ENCODE results near the gene NCOA5. TPM values are rescaled to one million over a fixed set of nuclear protein-coding genes. Genes with fewer than 3 reads are reported as not detected.

Gene NCOA5
- total and polyA plus RNA-seq, 7 donors, result 8.8 to 17.3 (median 11.4) TPM

DNA sequence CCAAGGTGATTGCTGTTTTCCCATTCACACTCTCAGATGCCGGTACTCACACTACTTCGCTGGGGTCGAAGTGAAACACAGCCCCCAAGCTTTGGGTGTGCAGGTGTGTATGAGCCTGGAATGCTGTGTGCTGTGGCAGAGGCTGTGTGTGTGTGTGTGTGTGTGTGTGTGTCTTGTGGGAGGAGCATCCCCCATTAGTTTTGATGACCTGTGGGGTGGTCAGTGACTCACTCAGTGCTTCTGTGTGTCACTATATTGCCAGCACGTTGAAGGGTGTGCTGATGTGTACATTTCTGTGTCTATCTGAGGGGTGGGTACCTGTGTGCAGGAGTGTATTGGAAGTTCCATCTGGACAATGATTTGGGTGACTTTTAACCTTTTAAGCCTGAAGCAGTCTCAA lies 65.8 kb downstream of the NCOA5 start:
- no peaks in the 10 kb centered on the region for H3K36me3 ChIP-seq (ENCODE audit: insufficient read depth in 1 of 2, low read depth in 1 of 2)
- intact Hi-C loops (cut with DNase I), result loop anchor here (2.0 to 10.0 kb wide), 5 partner anchors 63 to 323 kb away; partner anchors contain the start of gene NCOA5 (in 1 of the 2)
- ATAC-seq (no peak), DNase-seq (no peak)
- H3K27me3 ChIP-seq (ENCODE audit: insufficient read depth in 3 of 3, low read length in 2 of 3), result peaks cover 0 to 87% (median 34%) of the 10 kb centered on the region in 3 donors
- H3K4me1 ChIP-seq, result no peaks in the 10 kb centered on the region
- WGBS, 3 donors, result 60 to 70% (median 63%) methylated on average over 4 of the region's 4 CpGs
- H3K27ac ChIP-seq, result no peak overlapping the region
- H3K4me3 ChIP-seq, result no peak overlapping the region
- no peaks in the 10 kb centered on the region for H3K9me3 ChIP-seq
- TF ChIP-seq, protein P1, sequence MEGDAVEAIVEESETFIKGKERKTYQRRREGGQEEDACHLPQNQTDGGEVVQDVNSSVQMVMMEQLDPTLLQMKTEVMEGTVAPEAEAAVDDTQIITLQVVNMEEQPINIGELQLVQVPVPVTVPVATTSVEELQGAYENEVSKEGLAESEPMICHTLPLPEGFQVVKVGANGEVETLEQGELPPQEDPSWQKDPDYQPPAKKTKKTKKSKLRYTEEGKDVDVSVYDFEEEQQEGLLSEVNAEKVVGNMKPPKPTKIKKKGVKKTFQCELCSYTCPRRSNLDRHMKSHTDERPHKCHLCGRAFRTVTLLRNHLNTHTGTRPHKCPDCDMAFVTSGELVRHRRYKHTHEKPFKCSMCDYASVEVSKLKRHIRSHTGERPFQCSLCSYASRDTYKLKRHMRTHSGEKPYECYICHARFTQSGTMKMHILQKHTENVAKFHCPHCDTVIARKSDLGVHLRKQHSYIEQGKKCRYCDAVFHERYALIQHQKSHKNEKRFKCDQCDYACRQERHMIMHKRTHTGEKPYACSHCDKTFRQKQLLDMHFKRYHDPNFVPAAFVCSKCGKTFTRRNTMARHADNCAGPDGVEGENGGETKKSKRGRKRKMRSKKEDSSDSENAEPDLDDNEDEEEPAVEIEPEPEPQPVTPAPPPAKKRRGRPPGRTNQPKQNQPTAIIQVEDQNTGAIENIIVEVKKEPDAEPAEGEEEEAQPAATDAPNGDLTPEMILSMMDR (IDR thresholded peaks at IDR 0.05), result no peak

DNA sequence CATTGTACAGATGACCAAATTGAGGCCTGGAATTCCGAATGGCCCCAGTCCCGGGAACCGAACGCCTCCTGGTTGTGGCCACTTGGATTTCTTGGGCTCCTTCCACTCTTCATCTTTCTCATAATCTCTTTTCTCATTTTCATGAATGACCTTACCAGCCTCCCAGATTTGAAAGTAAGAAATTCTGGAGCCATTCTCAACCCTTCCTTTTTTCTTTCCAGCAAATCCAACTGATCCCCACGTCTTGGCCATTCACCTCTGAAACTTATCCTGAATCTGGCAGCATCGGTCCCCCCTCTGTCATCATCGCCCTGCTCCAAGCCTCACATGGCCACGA lies 66.6 kb downstream of the NCOA5 start:
- Histone ChIP-seq H3K9me3 (no peaks in the 10 kb centered on the region), H3K27ac (no peak overlapping the region), H3K27me3 (ENCODE audit: insufficient read depth in 3 of 3, low read length in 2 of 3) (peaks cover 0 to 86% (median 30%) of the 10 kb centered on the region in 3 donors), H3K4me1 (no peaks in the 10 kb centered on the region), H3K4me3 (no peak overlapping the region), H3K36me3 (ENCODE audit: insufficient read depth in 1 of 2, low read depth in 1 of 2) (no peaks in the 10 kb centered on the region)
- ATAC-seq, result no peak
- TF ChIP-seq, protein P1 (IDR thresholded peaks at IDR 0.05), result no peak
- intact Hi-C loops (cut with DNase I), result loop anchor here (2.0 to 10.0 kb wide), 5 partner anchors 64 to 324 kb away; partner anchors contain the start of gene NCOA5 (in 1 of the 2)
- 34 to 36% (median 34%) methylated on average over 8 of the region's 8 CpGs for WGBS, 3 donors
- DNase-seq, result no peak

DNA sequence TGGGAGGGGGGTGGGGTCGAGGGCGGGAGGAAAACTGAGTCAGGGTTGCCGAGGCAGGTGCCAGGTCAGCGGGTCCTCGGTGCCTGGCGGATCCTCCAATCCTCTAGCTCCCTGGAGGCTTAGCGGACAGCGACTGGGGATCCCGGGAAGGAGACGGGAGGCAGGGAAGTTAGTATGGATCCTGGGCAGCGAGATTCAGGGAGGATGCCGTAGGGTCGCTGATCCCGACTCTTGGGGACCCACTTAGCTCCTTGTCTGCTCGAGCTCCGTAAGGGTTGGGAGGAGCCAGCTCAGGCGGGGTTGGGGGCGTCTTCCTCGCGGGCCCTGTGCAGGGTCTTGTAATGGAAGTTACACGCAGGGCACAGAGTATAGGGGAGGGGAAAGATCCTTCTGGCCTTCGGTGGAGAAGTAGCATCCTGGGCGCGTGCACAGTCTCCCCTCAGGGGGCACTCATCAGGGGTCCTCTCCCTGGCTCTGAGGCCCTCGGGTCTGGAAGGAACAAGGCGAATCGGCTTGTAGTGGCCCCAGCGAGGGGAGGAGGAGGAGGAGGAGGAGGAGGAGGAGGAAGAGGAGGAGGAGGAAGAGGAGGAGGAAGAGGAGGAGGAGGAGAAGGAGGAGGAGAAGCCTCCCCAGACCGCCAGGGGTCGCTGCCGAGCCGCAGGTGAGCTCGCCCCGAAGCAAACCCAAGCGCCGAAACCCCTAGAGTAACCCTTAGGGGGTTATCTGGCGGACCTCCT lies 67.2 kb downstream of the NCOA5 start:
- DNase-seq (peak; percentile 56 to 80), ATAC-seq (peak; percentile 64 to 86 (median 68))
- Histone ChIP-seq H3K27ac (no peak overlapping the region), H3K27me3 (ENCODE audit: insufficient read depth in 3 of 3, low read length in 2 of 3) (peaks cover 0 to 82% (median 30%) of the 10 kb centered on the region in 3 donors), H3K4me1 (no peaks in the 10 kb centered on the region), H3K9me3 (no peaks in the 10 kb centered on the region), H3K36me3 (ENCODE audit: insufficient read depth in 1 of 2, low read depth in 1 of 2) (no peaks in the 10 kb centered on the region), H3K4me3 (no peak overlapping the region)
- WGBS, 3 donors, result 2% methylated on average over 25 to 36 of the region's 37 CpGs
- TF ChIP-seq, protein P1 (IDR thresholded peaks at IDR 0.05), result peak; percentile 61
- intact Hi-C loops (cut with DNase I), result loop anchor here (2.0 to 10.0 kb wide), 5 partner anchors 64 to 325 kb away; partner anchors contain the start of gene NCOA5 (in 1 of the 2)

DNA sequence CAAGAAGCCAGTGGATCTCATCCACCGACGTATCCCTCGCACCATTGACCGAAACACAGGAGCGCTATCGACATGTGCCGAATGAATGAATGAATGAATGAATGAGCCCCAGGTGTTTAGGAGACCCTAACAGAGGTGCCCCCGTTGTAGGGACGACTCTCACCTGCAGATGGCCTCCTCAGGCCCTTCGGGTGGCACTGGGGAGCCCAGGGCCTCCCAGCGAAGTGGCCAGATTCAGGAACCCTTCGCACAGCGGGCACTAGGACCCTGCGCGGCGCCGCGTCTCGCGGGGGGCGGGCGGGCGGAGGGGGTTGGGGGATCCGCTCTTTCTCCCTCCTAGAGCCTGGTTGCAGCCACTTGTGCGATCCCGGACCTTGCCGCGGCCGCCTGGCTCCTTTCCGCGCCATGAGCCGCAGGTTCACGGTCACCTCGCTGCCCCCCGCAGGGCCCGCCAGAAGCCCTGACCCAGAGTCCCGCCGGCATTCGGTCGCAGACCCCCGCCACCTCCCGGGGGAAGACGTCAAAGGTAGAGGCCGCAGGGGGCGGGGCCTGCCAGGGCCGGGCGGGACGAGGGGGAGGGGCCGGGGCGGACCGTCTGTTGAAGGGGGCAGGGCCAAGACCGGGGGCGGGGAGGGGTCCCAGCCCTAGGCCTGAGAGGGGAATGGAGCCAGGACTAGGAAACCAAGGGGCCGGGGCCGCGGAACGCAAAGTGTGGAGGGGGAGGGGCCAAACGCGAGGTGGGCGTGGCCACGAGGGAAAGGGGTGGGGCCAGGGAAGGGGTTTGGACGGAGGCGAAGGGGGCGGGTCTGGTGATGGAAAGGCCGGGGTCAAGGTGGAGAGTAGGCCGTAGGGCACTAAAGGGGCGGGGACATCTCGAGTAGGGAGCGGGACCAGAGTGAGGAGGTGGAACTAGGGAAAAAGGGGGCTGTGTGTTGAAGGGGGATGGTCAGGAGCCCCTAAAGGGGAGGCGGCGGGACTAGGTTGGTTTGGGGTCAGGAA lies 68.1 kb downstream of the NCOA5 start:
- no peak overlapping the region for H3K27ac ChIP-seq
- H3K27me3 ChIP-seq (ENCODE audit: insufficient read depth in 3 of 3, low read length in 2 of 3), result peaks cover 0 to 82% (median 27%) of the 10 kb centered on the region in 3 donors
- ATAC-seq, result peak; percentile 25 to 72 (median 42)
- WGBS, 3 donors, result 7 to 8% (median 8%) methylated on average over 56 to 71 of the region's 71 CpGs
- H3K4me1 ChIP-seq, result no peaks in the 10 kb centered on the region
- H3K9me3 ChIP-seq, result no peaks in the 10 kb centered on the region
- peak overlapping the region; percentile 60 for H3K4me3 ChIP-seq
- intact Hi-C loops (cut with DNase I), result loop anchor here (2.0 to 10.0 kb wide), 5 partner anchors 65 to 326 kb away; partner anchors contain the start of gene NCOA5 (in 1 of the 2)
- TF ChIP-seq, protein P1 (IDR thresholded peaks at IDR 0.05), result no peak
- H3K36me3 ChIP-seq (ENCODE audit: insufficient read depth in 1 of 2, low read depth in 1 of 2), result no peaks in the 10 kb centered on the region
- peak in 1 of 2 donors; percentile 67 for DNase-seq
